ENCODE results near the gene ZNF462. TPM values are rescaled to one million over a fixed set of nuclear protein-coding genes. Genes with fewer than 3 reads are reported as not detected.

Gene ZNF462
- total RNA-seq, 1 donor from 2014 or later, result 29.2 TPM

- TF ChIP-seq CTCF (IDR thresholded peaks at IDR 0.05; ENCODE audit: borderline replicate concordance), result no peak
- H3K36me3 ChIP-seq, result peaks cover 55% of the 10 kb centered on the region
- H3K4me1 ChIP-seq, result peaks cover 34% of the 10 kb centered on the region
- H3K4me3 ChIP-seq, result no peak overlapping the region
- intact Hi-C loops (cut with micrococcal nuclease), result loop anchor here (10.0 kb wide), 1 partner anchor 107 kb away; the partner anchor contains the start of gene ZNF462
- no peak overlapping the region for H3K27ac ChIP-seq (replicated peaks)
- H3K9me3 ChIP-seq (replicated peaks), result no peaks in the 10 kb centered on the region
- no peak for DNase-seq
- H3K27me3 ChIP-seq (ENCODE audit: low read depth), result no peaks in the 10 kb centered on the region
These were observed 109.1 kb downstream of the ZNF462 start for GRCh38 chr9:106972082-106972481.

- H3K27ac ChIP-seq (replicated peaks), result no peak overlapping the region
- H3K4me1 ChIP-seq, result peaks cover 11% of the 10 kb centered on the region
- intact Hi-C loops (cut with micrococcal nuclease), result loop anchor here (10.0 kb wide), 1 partner anchor 110 kb away; the partner anchor contains the start of gene ZNF462
- no peak overlapping the region for H3K4me3 ChIP-seq
- H3K36me3 ChIP-seq, result peaks cover 74% of the 10 kb centered on the region
- no peaks in the 10 kb centered on the region for H3K9me3 ChIP-seq (replicated peaks)
- DNase-seq, result no peak
- TF ChIP-seq CTCF (IDR thresholded peaks at IDR 0.05; ENCODE audit: borderline replicate concordance), result no peak
- H3K27me3 ChIP-seq (ENCODE audit: low read depth), result no peaks in the 10 kb centered on the region
These were observed 111.4 kb downstream of the ZNF462 start for GRCh38 chr9:106974341-106974740.

GRCh38 chr9:106976772-106977171, 113.8 kb downstream of the ZNF462 start:
- intact Hi-C loops (cut with micrococcal nuclease), result loop anchor here (10.0 kb wide), 1 partner anchor 112 kb away; the partner anchor contains the start of gene ZNF462
- peaks cover 74% of the 10 kb centered on the region for H3K36me3 ChIP-seq

GRCh38 chr9:106980551-106981101, 117.7 kb downstream of the ZNF462 start:
- peaks cover 56% of the 10 kb centered on the region for H3K36me3 ChIP-seq
- DNase-seq, result no peak

More at GRCh38 chr9:106976772-106977171, 113.8 kb downstream of the ZNF462 start:
- no peak for DNase-seq
- Histone ChIP-seq H3K27ac (replicated peaks) (no peak overlapping the region), H3K4me1 (peaks cover 7% of the 10 kb centered on the region), H3K4me3 (no peak overlapping the region), H3K27me3 (ENCODE audit: low read depth) (no peaks in the 10 kb centered on the region), H3K9me3 (replicated peaks) (no peaks in the 10 kb centered on the region)
- no peak for TF ChIP-seq CTCF (IDR thresholded peaks at IDR 0.05; ENCODE audit: borderline replicate concordance)

More at GRCh38 chr9:106980551-106981101, 117.7 kb downstream of the ZNF462 start:
- no peak for TF ChIP-seq CTCF (IDR thresholded peaks at IDR 0.05; ENCODE audit: borderline replicate concordance)
- H3K9me3 ChIP-seq (replicated peaks), result no peaks in the 10 kb centered on the region
- H3K27ac ChIP-seq (replicated peaks), result no peak overlapping the region
- H3K4me1 ChIP-seq, result peaks cover 7% of the 10 kb centered on the region
- no peaks in the 10 kb centered on the region for H3K27me3 ChIP-seq (ENCODE audit: low read depth)
- intact Hi-C loops (cut with micrococcal nuclease), result no loop called here
- H3K4me3 ChIP-seq, result no peak overlapping the region
